Breast epithelium (tissue), 3 donors: ENCODE results near the gene CHORDC1.

Experiments
- CTCF ChIP-seq, 3 donors: fragments of 450-650 bp; IDR thresholded peaks; one replicate each; pipeline ENCODE4 v1.5.1; 2016 to 2017; ENCODE audit warnings: antibody characterized with exemption in 3 of 3, mild to moderate bottlenecking in 3 of 3, moderate library complexity in 3 of 3
- POLR2A ChIP-seq: fragments of 450-650 bp; IDR thresholded peaks from one replicate; pipeline ENCODE4 v1.6.1; 2016; ENCODE audit warnings: antibody characterized with exemption, mild to moderate bottlenecking, moderate library complexity
- POLR2AphosphoS5 ChIP-seq, 3 donors: sonication (generic); formaldehyde crosslinking; IDR thresholded peaks; one replicate each; pipeline ENCODE4 v1.6.1; 2017; ENCODE audit warnings: antibody characterized with exemption in 3 of 3

- TF ChIP-seq CTCF (IDR thresholded peaks at IDR 0.05) (no peak), POLR2AphosphoS5 (IDR thresholded peaks at IDR 0.05) (no peak), POLR2A (no peak)
Observed at GRCh38 chr11:90219438-90219837, 3.4 kb downstream of the CHORDC1 start.
